SH-SY5Y (cell line): ENCODE data around the gene CEP85.

Source experiments
- GATA2 ChIP-seq: IDR thresholded peaks from 2 replicates; pipeline ENCODE4 v1.6.1; 2011; ENCODE audit warnings: mild to moderate bottlenecking, low read depth, low read length
- GATA3 ChIP-seq: IDR thresholded peaks from 2 replicates; pipeline ENCODE4 v1.6.1; 2011; ENCODE audit warnings: low read depth, mild to moderate bottlenecking, low read length, moderate library complexity

The CEP85 gene

DNA sequence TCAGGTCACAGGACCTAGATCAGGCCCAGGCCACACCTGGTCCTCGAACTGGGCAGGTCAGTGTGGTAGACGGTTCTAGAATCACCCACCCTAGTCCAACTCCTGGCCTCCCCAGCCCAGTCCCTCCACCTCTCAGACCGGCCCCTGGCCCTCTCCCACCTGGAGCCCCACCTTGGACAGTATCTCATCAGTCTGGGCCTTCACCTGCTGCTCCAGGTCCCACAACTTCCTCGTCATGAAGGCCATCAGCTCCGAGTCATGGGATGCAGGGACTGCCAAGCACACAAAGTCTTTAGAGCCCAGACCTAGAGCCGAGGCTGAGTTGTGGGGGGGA is 63.8 kb downstream of the CEP85 start:
- TF ChIP-seq GATA3 (no peak), GATA2 (no peak)

GRCh38 chr1:26300578-26301275 is 66.7 kb downstream of the CEP85 start:
- no peak for TF ChIP-seq GATA3
- no peak for TF ChIP-seq GATA2

GRCh38 chr1:26302733-26303405 is 68.9 kb downstream of the CEP85 start:
- TF ChIP-seq GATA2 (no peak), GATA3 (no peak)

DNA sequence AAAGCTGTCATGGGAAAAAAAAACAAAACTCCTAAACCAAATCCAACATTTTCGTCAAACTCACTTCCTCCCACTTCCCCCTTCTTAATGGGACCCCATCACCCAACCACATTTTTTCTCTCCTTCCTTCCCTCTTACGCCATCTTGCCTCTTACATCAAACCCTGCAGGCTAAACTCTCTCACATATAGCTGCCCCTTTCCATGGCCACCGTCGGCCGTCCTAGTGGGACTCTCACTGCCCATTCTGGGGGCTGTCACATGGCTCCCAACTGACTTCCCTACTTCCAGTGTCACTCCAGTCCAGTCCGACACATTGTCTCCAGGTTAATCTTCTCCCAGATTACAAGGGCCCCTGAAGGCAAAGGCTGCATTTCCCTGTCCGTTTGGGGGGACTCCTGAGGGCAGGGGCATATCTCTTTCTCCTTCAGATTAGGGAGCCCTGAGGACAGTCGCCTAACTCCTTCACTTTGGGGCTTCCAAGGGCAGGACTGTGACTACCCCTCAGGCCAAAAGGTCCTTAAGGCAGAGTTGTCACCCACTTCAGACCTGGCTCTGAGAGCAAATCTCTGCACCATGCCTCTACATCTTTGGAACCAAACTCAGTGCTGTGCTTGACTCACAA is 71.8 kb downstream of the CEP85 start:
- TF ChIP-seq GATA3, result no peak
- TF ChIP-seq GATA2, result no peak

DNA sequence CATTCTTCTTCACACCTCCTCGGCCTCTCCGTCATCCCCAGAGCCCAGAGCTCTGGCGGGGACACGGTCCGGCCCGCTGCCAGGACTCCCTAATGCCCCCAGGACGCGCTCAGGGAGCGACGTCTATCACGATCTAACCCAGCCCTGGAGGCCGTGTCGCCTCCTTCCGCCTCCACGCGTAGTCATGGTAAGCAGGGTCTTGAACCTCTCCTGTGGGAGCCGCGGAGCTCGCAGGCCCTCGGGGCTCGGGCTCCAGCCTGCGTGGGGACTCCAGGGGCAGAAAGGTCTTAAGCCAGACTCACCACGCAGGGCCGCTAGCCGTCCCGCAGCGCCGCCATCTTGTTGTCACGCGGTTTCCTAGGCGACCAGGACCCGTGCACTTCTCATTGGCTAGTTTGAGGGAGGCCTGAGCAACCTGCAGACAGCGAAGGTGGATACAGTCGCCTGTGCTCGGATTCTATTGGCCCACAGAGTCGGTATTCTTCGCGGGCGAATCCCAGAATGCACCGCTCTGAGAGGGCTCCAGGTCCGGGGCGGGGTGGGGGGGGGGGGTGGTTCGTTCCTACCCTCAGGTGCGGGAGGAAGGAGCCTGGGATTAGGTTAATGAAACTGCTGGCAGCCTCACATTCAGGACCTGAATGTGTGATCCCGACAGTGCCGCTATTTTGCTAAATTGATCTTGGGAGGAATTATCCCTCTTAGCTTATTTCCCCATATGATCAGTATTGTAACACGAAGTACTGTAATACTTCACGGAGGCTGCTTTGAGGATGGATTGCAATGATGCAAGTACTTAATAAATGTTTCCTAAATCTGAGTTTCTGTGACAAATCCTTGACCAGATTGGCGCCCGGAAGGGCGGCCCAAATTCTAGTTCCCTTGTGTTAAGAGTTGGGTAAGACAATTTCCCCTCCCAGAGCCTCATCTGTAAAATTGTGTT is 72.6 kb downstream of the CEP85 start, which contains the start of gene UBXN11:
Gene UBXN11 (minus strand): TSS at position 347 of the 940 bp plus-strand sequence. CDS start 3,753 bp downstream, outside the sequence.
- TF ChIP-seq GATA2 (no peak), GATA3 (no peak)

GRCh38 chr1:26307363-26307781 is 73.4 kb downstream of the CEP85 start:
- TF ChIP-seq GATA2, result no peak
- TF ChIP-seq GATA3, result no peak

DNA sequence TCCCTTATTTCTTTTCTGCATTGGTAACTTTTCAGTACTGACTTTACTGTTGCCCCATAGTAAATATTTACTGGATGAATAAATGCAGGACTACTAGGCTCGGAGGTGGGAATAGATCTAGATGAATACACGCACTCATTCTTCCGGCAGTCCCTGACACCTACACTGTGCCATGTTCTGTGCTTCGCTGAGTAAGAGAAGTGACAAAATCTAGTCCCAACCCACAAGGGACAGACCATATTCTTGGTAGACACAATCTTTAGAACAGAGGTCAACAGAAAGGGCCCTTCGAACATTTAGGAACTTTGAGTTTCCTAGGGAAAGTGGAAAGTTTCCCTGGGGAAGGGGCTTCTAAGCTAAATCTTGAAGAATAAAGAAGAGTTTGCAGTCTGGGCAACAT is 80.5 kb downstream of the CEP85 start:
- no peak for TF ChIP-seq GATA3
- TF ChIP-seq GATA2, result no peak

- TF ChIP-seq GATA2 (no peak), GATA3 (no peak)
Observed at GRCh38 chr1:26315874-26316850, 82.2 kb downstream of the CEP85 start.

DNA sequence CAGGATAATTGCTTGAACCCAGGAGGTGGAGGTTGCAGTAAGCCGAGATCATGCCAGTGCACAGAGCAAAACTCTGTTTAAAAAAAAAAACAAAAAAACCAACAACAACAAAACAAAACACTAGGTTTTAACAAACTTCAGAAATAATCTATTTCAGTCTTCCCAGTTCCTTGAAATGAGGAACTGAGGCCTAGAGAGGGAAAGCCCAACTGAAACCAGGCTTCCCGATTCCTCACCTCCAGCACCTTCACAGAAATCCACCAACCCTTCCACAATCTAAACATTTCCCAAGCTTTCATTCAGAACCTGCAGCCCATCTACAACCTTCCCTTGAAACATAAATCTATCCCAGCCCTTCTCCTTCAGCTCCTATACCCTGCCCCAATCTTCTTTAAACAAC is 83.1 kb downstream of the CEP85 start:
- no peak for TF ChIP-seq GATA3
- no peak for TF ChIP-seq GATA2

- TF ChIP-seq GATA3 (no peak), GATA2 (no peak)
Observed at GRCh38 chr1:26317612-26318337, 83.8 kb downstream of the CEP85 start, which contains the start of gene CD52. CD52 (plus strand) TSS chr1:26317958; CDS start chr1:26318018, 60 bp downstream.

DNA sequence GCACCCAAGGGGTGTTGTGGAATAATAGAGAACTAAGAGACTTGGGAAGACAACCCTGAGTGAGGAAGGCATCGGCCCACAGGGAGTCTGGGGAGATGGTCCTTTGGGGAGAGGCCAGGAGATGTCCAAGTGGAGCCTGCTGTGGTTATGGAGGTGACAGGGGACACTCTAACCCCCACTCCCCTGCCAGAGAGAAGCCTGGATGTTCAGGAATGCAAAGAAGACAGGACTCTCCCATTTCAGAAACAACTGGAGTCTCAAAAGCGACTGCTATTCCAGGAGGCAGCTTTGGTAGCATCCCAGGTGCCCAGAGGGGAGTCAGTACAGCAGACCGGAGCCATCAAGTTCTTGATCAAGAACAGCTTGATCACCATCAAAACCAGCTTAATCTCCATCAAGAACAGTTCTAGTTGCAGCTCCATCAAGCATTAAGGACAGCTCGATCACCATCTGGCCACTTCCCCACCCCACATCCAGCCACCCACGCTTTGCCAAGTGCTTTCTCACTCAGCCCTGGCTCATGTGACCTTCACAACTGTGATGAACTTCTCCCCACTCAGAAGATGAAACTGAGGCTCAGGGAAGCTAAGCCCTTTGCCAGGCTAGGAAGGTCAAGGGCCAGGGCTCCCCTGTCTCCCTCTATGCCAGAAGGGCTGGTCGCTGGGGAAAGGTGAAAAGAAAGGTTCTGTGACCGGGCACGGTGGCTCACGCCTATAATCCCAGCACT is 84.5 kb downstream of the CEP85 start:
- TF ChIP-seq GATA3 (no peak), GATA2 (no peak)
